Endothelial cell of umbilical vein (primary cell): ENCODE measurements around the gene RALGAPA1.

Source experiments
- POLR2A ChIP-seq: IDR thresholded peaks from 2 replicates; pipeline ENCODE4 v1.6.1; 2012; ENCODE audit warnings: low read depth, mild to moderate bottlenecking, control low read depth, low read length
- POLR2AphosphoS5 ChIP-seq: IDR thresholded peaks from 2 replicates; pipeline ENCODE4 v1.6.1; 2012; ENCODE audit warnings: low read depth, mild to moderate bottlenecking, control low read depth, low read length, moderate library complexity; ENCODE audit not compliant: insufficient read depth

GRCh38 chr14:35854696-35855270, 45.7 kb upstream of the RALGAPA1 start:
- no peak for TF ChIP-seq POLR2A
- TF ChIP-seq POLR2AphosphoS5, result no peak
